K562 (cell line): ENCODE measurements around the gene ACP5. TPM values are rescaled to one million over a fixed set of nuclear protein-coding genes. Genes with fewer than 3 reads are reported as not detected.

ENCODE experiments used
- ADNP ChIP-seq: fragments of 200-800 bp; sonication (Bioruptor generic); IDR thresholded peaks from 2 replicates; pipeline ENCODE4 v1.6.1; 2016; ENCODE audit warnings: missing genetic modification characterization, missing compliant biosample characterization
- BDP1 ChIP-seq: IDR thresholded peaks from 3 replicates; pipeline ENCODE4 v1.6.1; 2011; ENCODE audit not compliant: insufficient read length, insufficient read depth
- JUNB ChIP-seq: fragments of 450-650 bp; formaldehyde crosslinking; conservative IDR thresholded peaks from 2 replicates; pipeline ENCODE4 v1.4.0; 2020; ENCODE audit warnings: mild to moderate bottlenecking
- LCOR ChIP-seq: sonication (generic); formaldehyde crosslinking; IDR thresholded peaks from 2 replicates; pipeline ENCODE4 v1.8.0; 2022; ENCODE audit warnings: mild to moderate bottlenecking, missing genetic modification reagents
- MEF2D ChIP-seq: conservative IDR thresholded peaks from 2 replicates; pipeline ENCODE4 v1.6.1; 2016; ENCODE audit warnings: low read depth, missing genetic modification characterization, missing compliant biosample characterization
- NCOA1 ChIP-seq: fragments of 450-650 bp; IDR thresholded peaks from 2 replicates; pipeline ENCODE4 v1.6.1; 2016; ENCODE audit warnings: low read depth
- PRPF4 ChIP-seq: fragments of 200-400 bp; formaldehyde crosslinking; IDR thresholded peaks from one replicate; pipeline ENCODE4 v1.6.1; 2017; ENCODE audit warnings: low read length, low read depth, mild to moderate bottlenecking; ENCODE audit not compliant: insufficient read depth, poor library complexity, severe bottlenecking
- SAFB ChIP-seq: fragments of 200-400 bp; formaldehyde crosslinking; IDR thresholded peaks from 2 replicates; pipeline ENCODE4 v1.6.1; 2017; ENCODE audit warnings: low read depth, low read length, borderline replicate concordance
- ZNF316 ChIP-seq: fragments of 450-650 bp; IDR thresholded peaks from 2 replicates; pipeline ENCODE4 v1.6.1; 2016
- polyA plus RNA-seq, 8 experiments: library from polyadenylated mRNA; depleted of rRNA in 4 of 8; stranded (reverse) in 5 of 8; unstranded in 3 of 8; fragments of >200 nt; fragmentation: Nextera tagmentation in 2 of 8; fragmentation: Illumina TruSeq in 1 of 8; extraction: Ambion mirVana in 2 of 8; extraction: Trizol in 1 of 8; gene quantifications; 2 replicates each; pipeline versions ENCODE4 v1.2.1 to v1.2.3, GENCODE V29; 2011 to 2014; ENCODE audit warnings: inconsistent platforms in 1 of 8, missing spikeins in 1 of 8
- total RNA-seq, 7 experiments: library from RNA; depleted of rRNA in 6 of 7; stranded (reverse); fragments of >200 nt in 6 of 7; fragmentation: Illumina TruSeq in 2 of 7; extraction: Trizol in 2 of 7; gene quantifications; 2 replicates each; pipeline versions ENCODE4 v1.2.1 to v1.2.3, GENCODE V29; 2011 to 2021; ENCODE audit warnings: low replicate concordance in 1 of 7
- TF ChIP-seq, protein P1 (sequence below): sonication (generic); formaldehyde crosslinking; IDR thresholded peaks from 2 replicates; pipeline ENCODE4 v1.8.0; 2023; ENCODE audit warnings: missing genetic modification reagents, mild to moderate bottlenecking, borderline replicate concordance
- TF ChIP-seq, protein P2 (sequence below): fragments of 200-800 bp; sonication (Bioruptor generic); IDR thresholded peaks from 2 replicates; pipeline ENCODE4 v1.6.1; 2016; ENCODE audit warnings: missing genetic modification characterization, missing compliant biosample characterization
- TF ChIP-seq, protein P3 (sequence below), 2 experiments: IDR thresholded peaks; 2 replicates each; pipeline ENCODE4 v1.6.1; 2011; ENCODE audit warnings: borderline replicate concordance in 1 of 2, control low read depth in 1 of 2, low read depth in 1 of 2, low read length in 1 of 2, mild to moderate bottlenecking in 1 of 2, mixed read lengths in 1 of 2, moderate library complexity in 1 of 2; ENCODE audit not compliant: insufficient read depth in 1 of 2, insufficient read length in 1 of 2, poor library complexity in 1 of 2, severe bottlenecking in 1 of 2; ENCODE audit errors: extremely low read depth in 1 of 2
- TF ChIP-seq, protein P4 (sequence below): fragments of 450-650 bp; IDR thresholded peaks from 2 replicates; pipeline ENCODE4 v1.6.1; 2016; ENCODE audit warnings: low read depth, mild to moderate bottlenecking, moderate library complexity

The ACP5 gene
- total and polyA plus RNA-seq, 9 of the 15 experiments (the other 6 are each of a cell fraction or from before 2014, with no cell fraction given), result 0.06 to 1.1 (median 0.31) TPM; not detected in 1

DNA sequence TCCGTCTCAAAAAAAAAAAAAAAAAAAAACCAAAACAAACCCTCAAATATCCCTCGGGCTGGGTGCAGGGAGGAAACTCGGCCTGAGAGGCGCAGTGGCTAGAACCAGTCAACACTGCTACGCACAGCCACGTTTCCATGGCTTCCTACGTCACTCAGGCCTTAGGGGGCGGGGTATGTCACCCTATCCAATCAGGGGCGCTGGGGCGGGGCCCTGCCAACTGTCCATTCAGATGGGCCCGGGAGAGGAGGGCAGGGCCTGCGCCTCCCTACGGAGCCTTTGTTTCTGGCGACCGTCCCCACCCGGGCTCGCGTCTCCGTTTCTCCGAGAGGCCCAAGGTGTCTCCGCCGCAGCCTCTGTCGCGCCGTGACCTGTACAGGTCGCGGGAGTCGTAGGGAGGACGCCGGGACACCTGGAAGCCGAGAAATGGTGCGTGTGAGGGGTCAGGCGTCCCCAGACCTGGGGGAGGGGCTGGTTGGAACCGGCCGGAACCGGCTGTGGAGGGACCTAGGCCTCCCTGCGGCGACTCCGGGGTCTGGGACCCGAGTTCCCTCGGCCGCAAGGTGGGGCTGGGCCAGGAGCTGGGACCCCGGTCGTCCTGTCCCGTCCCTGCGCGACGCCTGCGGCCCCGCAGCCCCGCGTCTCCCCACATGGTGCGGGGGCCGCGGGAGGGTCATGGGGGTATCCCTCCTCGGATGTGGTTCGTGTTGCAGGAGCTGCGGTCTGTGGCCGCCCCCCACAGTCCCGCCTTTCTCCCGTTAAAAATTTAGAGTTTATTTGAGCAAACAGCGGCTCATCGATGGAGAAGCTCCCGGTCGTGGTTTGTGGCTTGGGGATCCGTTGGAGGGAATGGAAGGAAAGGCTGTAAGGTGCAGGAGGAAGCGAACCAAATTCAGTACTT, 20.0 kb upstream of the ACP5 start, which contains the start of gene ZNF627 (continued):
- TF ChIP-seq, protein P1, sequence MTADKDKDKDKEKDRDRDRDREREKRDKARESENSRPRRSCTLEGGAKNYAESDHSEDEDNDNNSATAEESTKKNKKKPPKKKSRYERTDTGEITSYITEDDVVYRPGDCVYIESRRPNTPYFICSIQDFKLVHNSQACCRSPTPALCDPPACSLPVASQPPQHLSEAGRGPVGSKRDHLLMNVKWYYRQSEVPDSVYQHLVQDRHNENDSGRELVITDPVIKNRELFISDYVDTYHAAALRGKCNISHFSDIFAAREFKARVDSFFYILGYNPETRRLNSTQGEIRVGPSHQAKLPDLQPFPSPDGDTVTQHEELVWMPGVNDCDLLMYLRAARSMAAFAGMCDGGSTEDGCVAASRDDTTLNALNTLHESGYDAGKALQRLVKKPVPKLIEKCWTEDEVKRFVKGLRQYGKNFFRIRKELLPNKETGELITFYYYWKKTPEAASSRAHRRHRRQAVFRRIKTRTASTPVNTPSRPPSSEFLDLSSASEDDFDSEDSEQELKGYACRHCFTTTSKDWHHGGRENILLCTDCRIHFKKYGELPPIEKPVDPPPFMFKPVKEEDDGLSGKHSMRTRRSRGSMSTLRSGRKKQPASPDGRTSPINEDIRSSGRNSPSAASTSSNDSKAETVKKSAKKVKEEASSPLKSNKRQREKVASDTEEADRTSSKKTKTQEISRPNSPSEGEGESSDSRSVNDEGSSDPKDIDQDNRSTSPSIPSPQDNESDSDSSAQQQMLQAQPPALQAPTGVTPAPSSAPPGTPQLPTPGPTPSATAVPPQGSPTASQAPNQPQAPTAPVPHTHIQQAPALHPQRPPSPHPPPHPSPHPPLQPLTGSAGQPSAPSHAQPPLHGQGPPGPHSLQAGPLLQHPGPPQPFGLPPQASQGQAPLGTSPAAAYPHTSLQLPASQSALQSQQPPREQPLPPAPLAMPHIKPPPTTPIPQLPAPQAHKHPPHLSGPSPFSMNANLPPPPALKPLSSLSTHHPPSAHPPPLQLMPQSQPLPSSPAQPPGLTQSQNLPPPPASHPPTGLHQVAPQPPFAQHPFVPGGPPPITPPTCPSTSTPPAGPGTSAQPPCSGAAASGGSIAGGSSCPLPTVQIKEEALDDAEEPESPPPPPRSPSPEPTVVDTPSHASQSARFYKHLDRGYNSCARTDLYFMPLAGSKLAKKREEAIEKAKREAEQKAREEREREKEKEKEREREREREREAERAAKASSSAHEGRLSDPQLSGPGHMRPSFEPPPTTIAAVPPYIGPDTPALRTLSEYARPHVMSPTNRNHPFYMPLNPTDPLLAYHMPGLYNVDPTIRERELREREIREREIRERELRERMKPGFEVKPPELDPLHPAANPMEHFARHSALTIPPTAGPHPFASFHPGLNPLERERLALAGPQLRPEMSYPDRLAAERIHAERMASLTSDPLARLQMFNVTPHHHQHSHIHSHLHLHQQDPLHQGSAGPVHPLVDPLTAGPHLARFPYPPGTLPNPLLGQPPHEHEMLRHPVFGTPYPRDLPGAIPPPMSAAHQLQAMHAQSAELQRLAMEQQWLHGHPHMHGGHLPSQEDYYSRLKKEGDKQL (CRISPR knock-in tag), result no peak; the same call in 1 of the 2 replicates
- TF ChIP-seq PRPF4 (peak; percentile 58), JUNB (CRISPR knock-in tag) (no peak; the same call in 1 of the 2 replicates), BDP1 (no peak), ZNF316 (no peak), SAFB (peak; percentile 74; the same call in 1 of the 2 replicates), ADNP (tag) (no peak), NCOA1 (peak; percentile 35; the same call in 1 of the 2 replicates), LCOR (0 out of 2 replicates have a peak, but pooled peaks have one; percentile 71), MEF2D (no peak)
- TF ChIP-seq, protein P2, sequence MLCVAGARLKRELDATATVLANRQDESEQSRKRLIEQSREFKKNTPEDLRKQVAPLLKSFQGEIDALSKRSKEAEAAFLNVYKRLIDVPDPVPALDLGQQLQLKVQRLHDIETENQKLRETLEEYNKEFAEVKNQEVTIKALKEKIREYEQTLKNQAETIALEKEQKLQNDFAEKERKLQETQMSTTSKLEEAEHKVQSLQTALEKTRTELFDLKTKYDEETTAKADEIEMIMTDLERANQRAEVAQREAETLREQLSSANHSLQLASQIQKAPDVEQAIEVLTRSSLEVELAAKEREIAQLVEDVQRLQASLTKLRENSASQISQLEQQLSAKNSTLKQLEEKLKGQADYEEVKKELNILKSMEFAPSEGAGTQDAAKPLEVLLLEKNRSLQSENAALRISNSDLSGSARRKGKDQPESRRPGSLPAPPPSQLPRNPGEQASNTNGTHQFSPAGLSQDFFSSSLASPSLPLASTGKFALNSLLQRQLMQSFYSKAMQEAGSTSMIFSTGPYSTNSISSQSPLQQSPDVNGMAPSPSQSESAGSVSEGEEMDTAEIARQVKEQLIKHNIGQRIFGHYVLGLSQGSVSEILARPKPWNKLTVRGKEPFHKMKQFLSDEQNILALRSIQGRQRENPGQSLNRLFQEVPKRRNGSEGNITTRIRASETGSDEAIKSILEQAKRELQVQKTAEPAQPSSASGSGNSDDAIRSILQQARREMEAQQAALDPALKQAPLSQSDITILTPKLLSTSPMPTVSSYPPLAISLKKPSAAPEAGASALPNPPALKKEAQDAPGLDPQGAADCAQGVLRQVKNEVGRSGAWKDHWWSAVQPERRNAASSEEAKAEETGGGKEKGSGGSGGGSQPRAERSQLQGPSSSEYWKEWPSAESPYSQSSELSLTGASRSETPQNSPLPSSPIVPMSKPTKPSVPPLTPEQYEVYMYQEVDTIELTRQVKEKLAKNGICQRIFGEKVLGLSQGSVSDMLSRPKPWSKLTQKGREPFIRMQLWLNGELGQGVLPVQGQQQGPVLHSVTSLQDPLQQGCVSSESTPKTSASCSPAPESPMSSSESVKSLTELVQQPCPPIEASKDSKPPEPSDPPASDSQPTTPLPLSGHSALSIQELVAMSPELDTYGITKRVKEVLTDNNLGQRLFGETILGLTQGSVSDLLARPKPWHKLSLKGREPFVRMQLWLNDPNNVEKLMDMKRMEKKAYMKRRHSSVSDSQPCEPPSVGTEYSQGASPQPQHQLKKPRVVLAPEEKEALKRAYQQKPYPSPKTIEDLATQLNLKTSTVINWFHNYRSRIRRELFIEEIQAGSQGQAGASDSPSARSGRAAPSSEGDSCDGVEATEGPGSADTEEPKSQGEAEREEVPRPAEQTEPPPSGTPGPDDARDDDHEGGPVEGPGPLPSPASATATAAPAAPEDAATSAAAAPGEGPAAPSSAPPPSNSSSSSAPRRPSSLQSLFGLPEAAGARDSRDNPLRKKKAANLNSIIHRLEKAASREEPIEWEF (CRISPR knock-in tag), result no peak
- TF ChIP-seq, protein P3, sequence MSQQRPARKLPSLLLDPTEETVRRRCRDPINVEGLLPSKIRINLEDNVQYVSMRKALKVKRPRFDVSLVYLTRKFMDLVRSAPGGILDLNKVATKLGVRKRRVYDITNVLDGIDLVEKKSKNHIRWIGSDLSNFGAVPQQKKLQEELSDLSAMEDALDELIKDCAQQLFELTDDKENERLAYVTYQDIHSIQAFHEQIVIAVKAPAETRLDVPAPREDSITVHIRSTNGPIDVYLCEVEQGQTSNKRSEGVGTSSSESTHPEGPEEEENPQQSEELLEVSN (IDR thresholded peaks at IDR 0.05; ENCODE audit: borderline replicate concordance in 1 of 2, extremely low read depth in 1 of 2, insufficient read depth in 1 of 2, insufficient read length in 1 of 2, low read depth in 1 of 2, low read length in 1 of 2, poor library complexity in 1 of 2, severe bottlenecking in 1 of 2), result peak in 1 of 2 experiments; percentile 58
- TF ChIP-seq, protein P4, sequence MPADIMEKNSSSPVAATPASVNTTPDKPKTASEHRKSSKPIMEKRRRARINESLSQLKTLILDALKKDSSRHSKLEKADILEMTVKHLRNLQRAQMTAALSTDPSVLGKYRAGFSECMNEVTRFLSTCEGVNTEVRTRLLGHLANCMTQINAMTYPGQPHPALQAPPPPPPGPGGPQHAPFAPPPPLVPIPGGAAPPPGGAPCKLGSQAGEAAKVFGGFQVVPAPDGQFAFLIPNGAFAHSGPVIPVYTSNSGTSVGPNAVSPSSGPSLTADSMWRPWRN, result no peak
